Right atrium auricular region (tissue), 2 donors: Measurements from ENCODE around the gene COL16A1. TPM values are rescaled to one million over a fixed set of nuclear protein-coding genes. Genes with fewer than 3 reads are reported as not detected.
A peak's percentile ranks its signal among the peaks of the same experiment; 100 is the strongest.

Experiments used
- DNase-seq: peaks from one replicate; pipeline ENCODE4 v3.0.0-alpha.2; 2019; ENCODE audit warnings: low spot score
- H3K27ac ChIP-seq, 2 donors: fragments of 200-600 bp; sonication (generic); 1 replicate in 1 of 2; 2 replicates in 1 of 2; pipeline ENCODE4 v1.5.1; 2016 to 2019
- H3K27me3 ChIP-seq, 2 donors: fragments of 200-600 bp; sonication (generic); one replicate each; pipeline versions ENCODE4 v1.5.1 to v1.6.0; 2017 to 2019
- H3K36me3 ChIP-seq: fragments of 200-600 bp; sonication (generic); one replicate; pipeline ENCODE4 v1.5.1; 2016
- H3K4me1 ChIP-seq, 2 donors: fragments of 200-600 bp; sonication (generic); one replicate each; pipeline versions ENCODE4 v1.5.1 to v1.6.0; 2017 to 2019
- H3K4me3 ChIP-seq, 2 donors: fragments of 200-600 bp; sonication (generic); 1 replicate in 1 of 2; 2 replicates in 1 of 2; pipeline ENCODE4 v1.5.1; 2017 to 2019; ENCODE audit warnings: mild to moderate bottlenecking in 1 of 2, moderate library complexity in 1 of 2
- H3K9me3 ChIP-seq, 2 donors: fragments of 200-600 bp; sonication (generic); one replicate each; pipeline ENCODE4 v1.5.1; 2019
- CTCF ChIP-seq, 2 donors: fragments of 200-600 bp; sonication (generic); IDR thresholded peaks; one replicate each; pipeline ENCODE4 v1.5.1; 2019; ENCODE audit warnings: antibody characterized with exemption in 2 of 2
- total RNA-seq, 2 donors: library from RNA; depleted of rRNA; stranded (reverse); fragments of >200 nt; gene quantifications; one replicate each; pipeline ENCODE4 v1.1.0, GENCODE V29; 2016

COL16A1 gene
- total RNA-seq, 2 donors from 2014 or later = 31.2 to 34.4 TPM

GRCh38 chr1:31643976-31644559 is 59.7 kb downstream of the COL16A1 start:
- Histone ChIP-seq H3K36me3 (no peaks in the 10 kb centered on the region), H3K4me3 (peak overlapping the region; percentile 86 to 99), H3K27ac (peak overlapping the region; percentile 99), H3K27me3 (no peaks in the 10 kb centered on the region), H3K9me3 (no peaks in the 10 kb centered on the region), H3K4me1 (peaks cover 0 to 71% of the 10 kb centered on the region in 2 donors)
- no peak for DNase-seq
- no peak for TF ChIP-seq CTCF (IDR thresholded peaks at IDR 0.05)

GRCh38 chr1:31642897-31643296 is 60.9 kb downstream of the COL16A1 start:
- peaks cover 0 to 64% of the 10 kb centered on the region in 2 donors for H3K4me1 ChIP-seq
- no peak overlapping the region for H3K4me3 ChIP-seq
- H3K27me3 ChIP-seq = no peaks in the 10 kb centered on the region
- H3K9me3 ChIP-seq = no peaks in the 10 kb centered on the region
- no peak for TF ChIP-seq CTCF (IDR thresholded peaks at IDR 0.05)
- H3K27ac ChIP-seq = no peak overlapping the region
- no peaks in the 10 kb centered on the region for H3K36me3 ChIP-seq
- DNase-seq = no peak

GRCh38 chr1:31642366-31642765 is 61.5 kb downstream of the COL16A1 start:
- no peaks in the 10 kb centered on the region for H3K27me3 ChIP-seq
- H3K9me3 ChIP-seq = no peaks in the 10 kb centered on the region
- no peak for TF ChIP-seq CTCF (IDR thresholded peaks at IDR 0.05)
- DNase-seq = no peak
- no peak overlapping the region for H3K4me3 ChIP-seq
- H3K4me1 ChIP-seq = peaks cover 0 to 58% of the 10 kb centered on the region in 2 donors
- no peaks in the 10 kb centered on the region for H3K36me3 ChIP-seq
- H3K27ac ChIP-seq = no peak overlapping the region

- TF ChIP-seq CTCF (IDR thresholded peaks at IDR 0.05) = no peak
- Histone ChIP-seq H3K4me3 (no peak overlapping the region), H3K9me3 (no peaks in the 10 kb centered on the region), H3K4me1 (peaks cover 0 to 68% of the 10 kb centered on the region in 2 donors), H3K27ac (peak overlapping the region; percentile 7 to 35), H3K27me3 (no peaks in the 10 kb centered on the region), H3K36me3 (no peaks in the 10 kb centered on the region)
- no peak for DNase-seq
These were observed 62.9 kb downstream of the COL16A1 start for GRCh38 chr1:31640964-31641363.

- no peak overlapping the region for H3K27ac ChIP-seq
These were observed 63.6 kb downstream of the COL16A1 start for GRCh38 chr1:31640179-31640578.

More at GRCh38 chr1:31640179-31640578, 63.6 kb downstream of the COL16A1 start:
- no peak for TF ChIP-seq CTCF (IDR thresholded peaks at IDR 0.05)
- no peak for DNase-seq
- Histone ChIP-seq H3K27me3 (no peaks in the 10 kb centered on the region), H3K9me3 (no peaks in the 10 kb centered on the region), H3K4me1 (peaks cover 0 to 64% of the 10 kb centered on the region in 2 donors), H3K4me3 (no peak overlapping the region), H3K36me3 (no peaks in the 10 kb centered on the region)
